ENCODE data around the gene RBMS1. TPM values are rescaled to one million over a fixed set of nuclear protein-coding genes. Genes with fewer than 3 reads are reported as not detected.
A peak's percentile ranks its signal among the peaks of the same experiment; 100 is the strongest.

Gene RBMS1
- total RNA-seq, 1 experiment from 2014 or later: 91.9 TPM

- Mint-ChIP-seq H3K36me3 (ENCODE audit: insufficient read depth, unreplicated experiment) (peaks cover 10% of the 10 kb centered on the region), H3K9me3 (ENCODE audit: unreplicated experiment) (no peaks in the 10 kb centered on the region), H3K27ac (ENCODE audit: unreplicated experiment) (no peak overlapping the region), H3K4me3 (ENCODE audit: unreplicated experiment) (no peak overlapping the region), H3K27me3 (ENCODE audit: insufficient read depth, unreplicated experiment) (no peaks in the 10 kb centered on the region), H3K4me1 (ENCODE audit: low read depth, unreplicated experiment) (peaks cover 34% of the 10 kb centered on the region)
- Histone ChIP-seq H3K9me3 (no peaks in the 10 kb centered on the region), H3K4me3 (ENCODE audit: low read depth, low read length) (no peak overlapping the region), H3K36me3 (ENCODE audit: control insufficient read depth, insufficient read depth, low read length) (no peaks in the 10 kb centered on the region), H3K4me1 (peaks cover 20% of the 10 kb centered on the region), H3K27me3 (replicated peaks; ENCODE audit: control insufficient read depth, insufficient read depth, low read length) (no peaks in the 10 kb centered on the region)
- intact Hi-C loops (cut with micrococcal nuclease; ENCODE audit: unreplicated experiment): loop anchor here (1.0 to 2.0 kb wide), 2 partner anchors 83 to 594 kb away; no protein-coding TSS in a partner anchor
- CTCF ChIA-PET: no interaction called here
- TF ChIP-seq CTCF (IDR thresholded peaks at IDR 0.05; ENCODE audit: insufficient read depth in 1 of 2, low read depth in 1 of 2, low read length in 1 of 2, severe bottlenecking in 1 of 2, unreplicated experiment in 1 of 2): no peak
- POLR2A ChIA-PET: interaction anchor here (0.6 kb wide), 1 partner anchor 44 kb away, joined by 3 read pairs; no protein-coding TSS in a partner anchor
- DNase-seq: no peak
- BruUV-seq (replicated peaks): no TSS peak
These were observed 168.2 kb downstream of the RBMS1 start for GRCh38 chr2:160325418-160325817.

- TF ChIP-seq CTCF (IDR thresholded peaks at IDR 0.05; ENCODE audit: insufficient read depth in 1 of 2, low read depth in 1 of 2, low read length in 1 of 2, severe bottlenecking in 1 of 2, unreplicated experiment in 1 of 2): no peak
- H3K4me1 Mint-ChIP-seq (ENCODE audit: low read depth, unreplicated experiment): peaks cover 32% of the 10 kb centered on the region
- intact Hi-C loops (cut with micrococcal nuclease; ENCODE audit: unreplicated experiment): loop anchor here (1.0 to 2.0 kb wide), 4 partner anchors 84 to 669 kb away; no protein-coding TSS in a partner anchor
- no peaks in the 10 kb centered on the region for H3K9me3 Mint-ChIP-seq (ENCODE audit: unreplicated experiment)
- no peak overlapping the region for H3K4me3 Mint-ChIP-seq (ENCODE audit: unreplicated experiment)
- POLR2A ChIA-PET: no interaction called here
- Histone ChIP-seq H3K4me3 (ENCODE audit: low read depth, low read length) (no peak overlapping the region), H3K9me3 (no peaks in the 10 kb centered on the region), H3K36me3 (ENCODE audit: control insufficient read depth, insufficient read depth, low read length) (no peaks in the 10 kb centered on the region), H3K27me3 (replicated peaks; ENCODE audit: control insufficient read depth, insufficient read depth, low read length) (no peaks in the 10 kb centered on the region), H3K4me1 (peaks cover 20% of the 10 kb centered on the region)
- CTCF ChIA-PET: interaction anchor here (0.6 to 1.8 kb wide), 5 partner anchors 53 to 669 kb away, joined by 3 to 8 read pairs (median 3); no protein-coding TSS in a partner anchor
- H3K36me3 Mint-ChIP-seq (ENCODE audit: insufficient read depth, unreplicated experiment): peaks cover 5% of the 10 kb centered on the region
- BruUV-seq (replicated peaks): no TSS peak
- DNase-seq: no peak
- no peak overlapping the region for H3K27ac Mint-ChIP-seq (ENCODE audit: unreplicated experiment)
- no peaks in the 10 kb centered on the region for H3K27me3 Mint-ChIP-seq (ENCODE audit: insufficient read depth, unreplicated experiment)
These were observed 168.7 kb downstream of the RBMS1 start for GRCh38 chr2:160324917-160325316.

DNA sequence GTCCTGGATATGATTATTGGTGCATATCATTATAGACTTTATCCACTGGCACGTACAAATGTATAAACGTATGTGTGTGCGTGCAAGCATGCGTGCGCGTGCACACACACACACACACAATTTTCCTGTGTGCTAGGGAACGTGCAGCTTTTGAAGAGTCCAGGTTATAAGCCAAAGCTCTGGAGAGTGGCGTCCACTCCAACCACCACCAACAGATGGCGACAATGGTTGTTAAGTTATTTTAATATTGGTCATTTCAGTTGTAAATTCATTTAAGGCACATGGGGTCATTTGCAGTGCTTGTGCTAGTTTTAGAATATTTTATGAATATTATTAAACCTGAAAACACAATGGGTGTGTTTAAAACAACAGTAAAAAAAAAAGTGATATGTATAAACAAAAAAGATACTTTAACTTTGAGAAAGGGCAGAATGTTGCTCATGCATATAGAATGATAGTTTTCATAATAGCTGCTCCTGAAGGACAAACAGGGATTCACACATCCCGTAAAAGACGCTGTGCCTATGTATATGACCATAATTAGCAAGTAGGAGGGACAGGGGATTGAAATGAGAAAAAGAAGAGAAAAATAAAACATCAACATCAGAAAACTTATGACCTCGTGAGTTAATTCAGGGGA is 169.3 kb downstream of the RBMS1 start:
- H3K27ac Mint-ChIP-seq (ENCODE audit: unreplicated experiment): no peak overlapping the region
- H3K4me3 ChIP-seq (ENCODE audit: low read depth, low read length): no peak overlapping the region
- no peaks in the 10 kb centered on the region for H3K27me3 Mint-ChIP-seq (ENCODE audit: insufficient read depth, unreplicated experiment)
- BruUV-seq (replicated peaks): no TSS peak
- no peaks in the 10 kb centered on the region for H3K27me3 ChIP-seq (replicated peaks; ENCODE audit: control insufficient read depth, insufficient read depth, low read length)
- H3K9me3 ChIP-seq: no peaks in the 10 kb centered on the region
- no peaks in the 10 kb centered on the region for H3K36me3 ChIP-seq (ENCODE audit: control insufficient read depth, insufficient read depth, low read length)
- intact Hi-C loops (cut with micrococcal nuclease; ENCODE audit: unreplicated experiment): loop anchor here (1.0 to 2.0 kb wide), 3 partner anchors 85 to 670 kb away; no protein-coding TSS in a partner anchor
- CTCF ChIA-PET: interaction anchor here (0.6 to 2.7 kb wide), 9 partner anchors 53 to 670 kb away, joined by 3 to 14 read pairs (median 6); no protein-coding TSS in a partner anchor
- DNase-seq: peak; percentile 47 to 66
- peaks cover 13% of the 10 kb centered on the region for H3K4me1 ChIP-seq
- peak; percentile 70 to 74 for TF ChIP-seq CTCF (IDR thresholded peaks at IDR 0.05; ENCODE audit: insufficient read depth in 1 of 2, low read depth in 1 of 2, low read length in 1 of 2, severe bottlenecking in 1 of 2, unreplicated experiment in 1 of 2)
- H3K9me3 Mint-ChIP-seq (ENCODE audit: unreplicated experiment): no peaks in the 10 kb centered on the region
- H3K36me3 Mint-ChIP-seq (ENCODE audit: insufficient read depth, unreplicated experiment): no peaks in the 10 kb centered on the region
- H3K4me3 Mint-ChIP-seq (ENCODE audit: unreplicated experiment): no peak overlapping the region
- POLR2A ChIA-PET: interaction anchor here (0.6 kb wide), 1 partner anchor 91 kb away, joined by 4 read pairs; no protein-coding TSS in a partner anchor
- H3K4me1 Mint-ChIP-seq (ENCODE audit: low read depth, unreplicated experiment): peaks cover 26% of the 10 kb centered on the region
